Activated T-helper 17 cell treated with anti-CD3 and anti-CD28 coated beads, Interleukin-2, amount 50 U/mL, for 72 hours (primary cell): ENCODE data around the gene RSAD1. TPM values are rescaled to one million over a fixed set of nuclear protein-coding genes. Genes with fewer than 3 reads are reported as not detected.

Source experiments
- ATAC-seq: fragments of 150-1000 bp; cut with Tn5 transposase; replicated peaks from 2 replicates; pipeline ENCODE4 v1.10.0; 2021; ENCODE audit warnings: mild to moderate bottlenecking, moderate library complexity
- H3K27ac Mint-ChIP-seq: one replicate; pipeline ENCODE4 v1.8.0; 2022; ENCODE audit warnings: mixed read lengths
- H3K27me3 Mint-ChIP-seq: one replicate; pipeline ENCODE4 v1.8.0; 2022; ENCODE audit warnings: mixed read lengths
- H3K36me3 Mint-ChIP-seq: one replicate; pipeline ENCODE4 v1.8.0; 2022; ENCODE audit warnings: low read depth, mild to moderate bottlenecking, mixed read lengths
- H3K4me1 Mint-ChIP-seq: one replicate; pipeline ENCODE4 v1.8.0; 2022; ENCODE audit warnings: mixed read lengths
- H3K4me3 Mint-ChIP-seq: one replicate; pipeline ENCODE4 v1.8.0; 2022; ENCODE audit warnings: mild to moderate bottlenecking, mixed read lengths
- H3K9me3 Mint-ChIP-seq: one replicate; pipeline ENCODE4 v1.8.0; 2022; ENCODE audit warnings: mixed read lengths
- total RNA-seq, 2 donors: library from RNA; stranded (reverse); gene quantifications; one replicate each; pipeline ENCODE4 v1.2.3, GENCODE V29; 2022

Gene RSAD1
- total RNA-seq, 2 donors from 2014 or later, result 21.3 to 29.5 TPM

DNA sequence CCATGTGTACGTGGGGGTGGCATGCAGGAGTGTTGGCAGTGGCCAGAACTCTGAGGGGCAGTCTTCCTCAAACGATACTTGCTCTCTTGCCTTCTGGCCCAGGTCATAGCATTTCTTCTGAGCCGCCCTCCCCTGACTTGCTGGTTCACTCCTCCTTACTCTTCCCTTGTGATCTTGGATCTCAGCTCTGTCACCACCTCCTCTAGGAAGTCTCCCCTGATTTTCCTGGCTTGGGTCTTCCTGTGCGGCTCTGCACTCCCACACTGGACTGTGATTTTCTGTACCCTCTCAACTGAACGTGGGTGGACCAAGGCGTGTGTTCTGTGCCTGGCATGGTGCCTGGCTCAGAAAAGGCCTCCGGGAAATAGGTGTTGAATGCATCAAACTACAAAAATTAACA, 56.7 kb downstream of the RSAD1 start:
- no peaks in the 10 kb centered on the region for H3K36me3 Mint-ChIP-seq
- no peak for ATAC-seq
- H3K27ac Mint-ChIP-seq, result no peak overlapping the region
- peaks cover 31% of the 10 kb centered on the region for H3K27me3 Mint-ChIP-seq
- H3K9me3 Mint-ChIP-seq, result no peaks in the 10 kb centered on the region
- no peak overlapping the region for H3K4me3 Mint-ChIP-seq
- peaks cover 15% of the 10 kb centered on the region for H3K4me1 Mint-ChIP-seq

Other genes with a start within 250 kb of the RSAD1 start
- gene TMEM92, start 204.4 kb upstream of the RSAD1 start, total RNA-seq, result under 1 TPM in 1 of 2 donors, not detected in 1; 0.16 TPM
- 10 to 100 TPM; 38.5 to 95.1 TPM for gene XYLT2, start 132.7 kb upstream of the RSAD1 start, total RNA-seq
- 100 to 1,000 TPM in 1 of 2 donors, 10 to 100 TPM in 1; 63.3 to 109 TPM for gene MRPL27, start 105.7 kb upstream of the RSAD1 start, total RNA-seq
- 10 to 100 TPM; 20.8 to 48.7 TPM for gene EME1, start 105.6 kb upstream of the RSAD1 start, total RNA-seq
- 100 to 1,000 TPM in 1 of 2 donors, 10 to 100 TPM in 1; 37.1 to 101 TPM for gene LRRC59, start 81.3 kb upstream of the RSAD1 start, total RNA-seq
- 10 to 100 TPM; 12.4 to 13.6 TPM for gene ACSF2, start 52.6 kb upstream of the RSAD1 start, total RNA-seq
- gene CHAD, start 10.0 kb upstream of the RSAD1 start, total RNA-seq, result not detected
- gene MYCBPAP, start 29.6 kb downstream of the RSAD1 start, total RNA-seq, result 1 to 10 TPM; 2.1 to 3.2 TPM
- gene EPN3, start 53.9 kb downstream of the RSAD1 start, total RNA-seq, result not detected
- 10 to 100 TPM in 1 of 2 donors, 1 to 10 TPM in 1; 9.1 to 12.7 TPM for gene SPATA20, start 68.3 kb downstream of the RSAD1 start, total RNA-seq
- gene CACNA1G, start 81.9 kb downstream of the RSAD1 start, total RNA-seq, result under 1 TPM in 1 of 2 donors, not detected in 1; 0.11 TPM
- gene ABCC3, start 156.0 kb downstream of the RSAD1 start, total RNA-seq, result under 1 TPM in 1 of 2 donors, not detected in 1; 0.40 TPM
- 10 to 100 TPM; 13.0 to 29.9 TPM for gene ANKRD40, start 229.1 kb downstream of the RSAD1 start, total RNA-seq
- gene LUC7L3, start 240.7 kb downstream of the RSAD1 start, total RNA-seq, result 100 to 1,000 TPM; 113 to 142 TPM